H1 (cell line): ENCODE data around the gene MIB2. TPM values are rescaled to one million over a fixed set of nuclear protein-coding genes. Genes with fewer than 3 reads are reported as not detected.

Source experiments
- CTCF ChIA-PET: fragments of 300-600 bp; sonication (Branson Sonifier 250); formaldehyde crosslinking; loops from one replicate; lab custom pipeline; 2021; ENCODE audit not compliant: partially characterized antibody; lab: Charles Lee
- POLR2A ChIA-PET: fragments of 300-600 bp; sonication (Branson Sonifier 250); formaldehyde crosslinking; loops from one replicate; lab custom pipeline; 2021; ENCODE audit warnings: inconsistent platforms; ENCODE audit not compliant: partially characterized antibody; lab: Charles Lee
- DNase-seq, 2 experiments: peaks; one replicate each; pipeline versions ENCODE4 v3.0.0 to v3.0.0-alpha.2; 2010 to 2022; ENCODE audit warnings: low spot score in 2 of 2, low read depth in 1 of 2, mixed read lengths in 1 of 2
- FAIRE-seq: peaks from 2 replicates; lab custom pipeline; 2011; peaks lifted over from hg19 to GRCh38; lab: Jason Lieb, UNC
- H2AFZ ChIP-seq: 2 replicates; pipeline ENCODE4 v1.8.1; 2012; ENCODE audit warnings: low read length, inconsistent platforms
- H2AK5ac ChIP-seq: 2 replicates; pipeline ENCODE4 v1.6.1; 2013; ENCODE audit warnings: low read depth, low read length
- H2BK120ac ChIP-seq: replicated peaks from 2 replicates; pipeline ENCODE3; 2013; ENCODE audit warnings: low read depth, low read length, inconsistent platforms
- H2BK12ac ChIP-seq: 2 replicates; pipeline ENCODE4 v1.6.1; 2013; ENCODE audit warnings: low read depth, low read length
- H2BK15ac ChIP-seq: 2 replicates; pipeline ENCODE4 v1.6.1; 2013; ENCODE audit warnings: low read length
- H2BK20ac ChIP-seq: 2 replicates; pipeline ENCODE4 v1.6.1; 2013; ENCODE audit warnings: low read length
- H2BK5ac ChIP-seq: 2 replicates; pipeline ENCODE4 v1.6.1; 2013; ENCODE audit warnings: low read depth, low read length
- H3K14ac ChIP-seq: 2 replicates; pipeline ENCODE4 v1.6.1; 2013; ENCODE audit warnings: inconsistent platforms; ENCODE audit not compliant: insufficient read length
- H3K18ac ChIP-seq: 2 replicates; pipeline ENCODE4 v1.6.1; 2013; ENCODE audit warnings: low read length; ENCODE audit errors: extremely low read depth
- H3K23ac ChIP-seq: 2 replicates; pipeline ENCODE4 v1.6.1; 2013; ENCODE audit warnings: inconsistent platforms; ENCODE audit not compliant: insufficient read length
- H3K23me2 ChIP-seq: 2 replicates; pipeline ENCODE4 v1.6.1; 2013; ENCODE audit warnings: low read depth, low read length
- H3K27ac ChIP-seq: 2 replicates; pipeline ENCODE4 v1.6.1; 2011; ENCODE audit warnings: low read depth, low read length, inconsistent platforms
- H3K27me3 ChIP-seq, 4 experiments: replicated peaks in 1 of 4; 1 replicate in 1 of 4; 2 replicates in 3 of 4; pipeline versions ENCODE4 v1.6.1 to v1.8.1; 2011 to 2013; ENCODE audit warnings: low read length in 3 of 4, mild to moderate bottlenecking in 3 of 4, inconsistent platforms in 2 of 4, mixed read lengths in 2 of 4, moderate library complexity in 1 of 4; ENCODE audit not compliant: control insufficient read depth in 3 of 4, insufficient read depth in 3 of 4; ENCODE audit errors: extremely low read depth in 1 of 4
- H3K36me3 ChIP-seq, 4 experiments: 2 replicates each; pipeline versions ENCODE4 v1.6.1 to v1.8.1; 2011 to 2013; ENCODE audit warnings: mild to moderate bottlenecking in 4 of 4, low read length in 3 of 4, moderate library complexity in 2 of 4, control low read depth in 1 of 4, inconsistent platforms in 1 of 4; ENCODE audit not compliant: insufficient read depth in 4 of 4, control insufficient read depth in 2 of 4
- H3K4ac ChIP-seq: replicated peaks from 2 replicates; pipeline ENCODE3; 2013; ENCODE audit warnings: low read length, low read depth, mixed read lengths, inconsistent platforms; ENCODE audit not compliant: insufficient read length
- H3K4me1 ChIP-seq, 4 experiments: replicated peaks in 1 of 4; 1 replicate in 1 of 4; 2 replicates in 3 of 4; pipeline versions ENCODE4 v1.6.1 to v1.8.1; 2011 to 2013; ENCODE audit warnings: low read length in 3 of 4, inconsistent platforms in 2 of 4, mixed read lengths in 1 of 4; ENCODE audit not compliant: insufficient read depth in 4 of 4, control insufficient read depth in 3 of 4
- H3K4me2 ChIP-seq, 2 experiments: 2 replicates each; pipeline versions ENCODE4 v1.6.1 to v1.8.1; 2011 to 2013; ENCODE audit warnings: low read depth in 2 of 2, low read length in 2 of 2, control low read depth in 1 of 2, inconsistent platforms in 1 of 2, mild to moderate bottlenecking in 1 of 2; ENCODE audit not compliant: insufficient read depth in 1 of 2
- H3K4me3 ChIP-seq, 4 experiments: fragments of 200-600, 300-600 bp in 1 of 4; sonication (generic), shearing (Covaris generic), sonication (Bioruptor Twin) in 1 of 4; 2 replicates each; pipeline versions ENCODE4 v1.5.1 to v1.8.1; 2011 to 2016; ENCODE audit warnings: low read length in 4 of 4, low read depth in 3 of 4, control low read depth in 2 of 4, inconsistent platforms in 2 of 4, mild to moderate bottlenecking in 2 of 4, mixed read lengths in 1 of 4, moderate library complexity in 1 of 4; ENCODE audit not compliant: insufficient read depth in 2 of 4; ENCODE audit errors: extremely low read depth in 1 of 4
- H3K56ac ChIP-seq: replicated peaks from 2 replicates; pipeline ENCODE3; 2013; ENCODE audit warnings: low read depth, mild to moderate bottlenecking, mixed read lengths, low read length, inconsistent platforms; ENCODE audit not compliant: insufficient read length
- H3K79me1 ChIP-seq: 2 replicates; pipeline ENCODE4 v1.6.1; 2013; ENCODE audit warnings: low read depth, low read length, control low read depth
- H3K79me2 ChIP-seq, 2 experiments: 2 replicates each; pipeline versions ENCODE4 v1.6.1 to v1.8.1; 2012 to 2013; ENCODE audit warnings: low read length in 2 of 2, mild to moderate bottlenecking in 2 of 2, inconsistent platforms in 1 of 2; ENCODE audit not compliant: insufficient read depth in 2 of 2, control insufficient read depth in 1 of 2
- H3K9ac ChIP-seq, 4 experiments: replicated peaks in 1 of 4; 1 replicate in 1 of 4; 2 replicates in 3 of 4; pipeline versions ENCODE4 v1.6.1 to v1.8.1; 2011 to 2013; ENCODE audit warnings: low read depth in 3 of 4, low read length in 3 of 4, control low read depth in 2 of 4, mild to moderate bottlenecking in 2 of 4, moderate library complexity in 2 of 4, inconsistent platforms in 1 of 4; ENCODE audit errors: extremely low read depth in 1 of 4
- H3K9me3 ChIP-seq, 2 experiments: 2 replicates each; pipeline versions ENCODE4 v1.6.1 to v1.8.1; 2012 to 2013; ENCODE audit warnings: mild to moderate bottlenecking in 2 of 2, moderate library complexity in 2 of 2, control low read depth in 1 of 2, inconsistent platforms in 1 of 2, low read depth in 1 of 2, low read length in 1 of 2, mixed read lengths in 1 of 2; ENCODE audit not compliant: insufficient read depth in 2 of 2
- H4K20me1 ChIP-seq, 2 experiments: replicated peaks in 1 of 2; 2 replicates each; pipeline versions ENCODE3 to v1.8.1; 2011 to 2013; ENCODE audit warnings: inconsistent platforms in 2 of 2, low read length in 2 of 2, mild to moderate bottlenecking in 1 of 2; ENCODE audit not compliant: insufficient read depth in 2 of 2, control insufficient read depth in 1 of 2
- H4K5ac ChIP-seq: 2 replicates; pipeline ENCODE4 v1.6.1; 2013; ENCODE audit warnings: low read length, low read depth, mixed read lengths, inconsistent platforms; ENCODE audit not compliant: insufficient read length
- H4K8ac ChIP-seq: 2 replicates; pipeline ENCODE4 v1.8.0; 2013; ENCODE audit warnings: mild to moderate bottlenecking, moderate library complexity, low read length, inconsistent platforms; ENCODE audit not compliant: insufficient read depth; ENCODE audit errors: extremely low read depth
- H4K91ac ChIP-seq: replicated peaks from 2 replicates; pipeline ENCODE3; 2013; ENCODE audit warnings: low read length, mixed read lengths, inconsistent platforms; ENCODE audit not compliant: insufficient read length
- BCL11A ChIP-seq, 2 experiments: IDR thresholded peaks; one replicate each; pipeline ENCODE4 v1.6.1; 2011; ENCODE audit warnings: low read depth in 2 of 2, low read length in 2 of 2, mild to moderate bottlenecking in 2 of 2
- CEBPB ChIP-seq: IDR thresholded peaks from 2 replicates; pipeline ENCODE4 v1.6.1; 2012; ENCODE audit warnings: low read depth, low read length
- CHD1 ChIP-seq: IDR thresholded peaks from 2 replicates; pipeline ENCODE4 v1.6.1; 2012; ENCODE audit warnings: low read depth, low read length, improper control_type of control experiment
- CREB1 ChIP-seq: IDR thresholded peaks from 2 replicates; pipeline ENCODE4 v1.6.1; 2012; ENCODE audit warnings: inconsistent platforms
- KDM5A ChIP-seq: fragments of 200-600 bp; IDR thresholded peaks from 2 replicates; pipeline ENCODE4 v1.7.1; 2012; ENCODE audit warnings: mild to moderate bottlenecking, low read length, inconsistent platforms, mixed read lengths
- NRF1 ChIP-seq: IDR thresholded peaks from 2 replicates; pipeline ENCODE4 v1.6.1; 2011; ENCODE audit warnings: mild to moderate bottlenecking, low read depth, low read length, improper control_type of control experiment
- POU5F1 ChIP-seq: IDR thresholded peaks from 2 replicates; pipeline ENCODE4 v1.6.1; 2011; ENCODE audit warnings: low read depth, mild to moderate bottlenecking, low read length, moderate library complexity
- SAP30 ChIP-seq: fragments of 300-600 bp; sonication (generic); IDR thresholded peaks from 2 replicates; pipeline ENCODE4 v1.7.1; 2012; ENCODE audit warnings: low read length, moderate library complexity, mild to moderate bottlenecking, inconsistent platforms; ENCODE audit not compliant: insufficient read depth, insufficient replicate concordance
- SP1 ChIP-seq: IDR thresholded peaks from 2 replicates; pipeline ENCODE4 v1.6.1; 2011; ENCODE audit warnings: low read depth, low read length
- SUZ12 ChIP-seq: fragments of 200-600 bp; sonication (generic); IDR thresholded peaks from 2 replicates; pipeline ENCODE4 v1.6.1; 2012; ENCODE audit warnings: mild to moderate bottlenecking, inconsistent platforms, low read length, moderate library complexity, mixed read lengths
- TAF1 ChIP-seq: IDR thresholded peaks from 2 replicates; pipeline ENCODE4 v1.6.1; 2011; ENCODE audit warnings: mild to moderate bottlenecking, low read depth, low read length
- TBP ChIP-seq: IDR thresholded peaks from 2 replicates; pipeline ENCODE4 v1.6.1; 2011; ENCODE audit warnings: low read depth, low read length, improper control_type of control experiment
- WGBS, 2 experiments: shearing (Covaris generic) in 1 of 2; methylation state at CpG; one replicate each; pipeline versions ENCODE4 v1.1.6 to v1.1.7; 2013 to 2015; ENCODE audit warnings: low lambda C conversion rate in 2 of 2, mixed read lengths in 2 of 2, inconsistent platforms in 1 of 2, low coverage in 1 of 2, missing lambda C conversion rate in 1 of 2; ENCODE audit not compliant: insufficient replicate concordance in 2 of 2, insufficient coverage in 1 of 2, insufficient read length in 1 of 2; ENCODE audit errors: extremely low coverage in 1 of 2, missing lambda C conversion rate in 1 of 2; 5-methylcytosine and 5-hydroxymethylcytosine counted together
- polyA plus RNA-seq, 7 experiments: library from polyadenylated mRNA; depleted of rRNA in 3 of 7; stranded (reverse) in 5 of 7; unstranded in 2 of 7; fragments of >200 nt in 5 of 7; fragments of 200-250 nt in 2 of 7; gene quantifications; 1 replicate in 5 of 7; 2 replicates in 1 of 7; 4 replicates in 1 of 7; pipeline versions ENCODE4 v1.2.1 to v1.2.3, GENCODE V29; 2011 to 2013; ENCODE audit warnings: missing spikeins in 2 of 7, mixed read lengths in 2 of 7
- total RNA-seq: library from RNA; stranded (reverse); fragmentation: NEBNext Ultra II Directional; extraction: Animal tissue kit (Norgen Biotek cat#: 25700); gene quantifications from 2 replicates; pipeline ENCODE4 v1.2.1, GENCODE V29; 2021

Gene MIB2
- total and polyA plus RNA-seq, 2 of the 8 experiments (the other 6 are each of a cell fraction or from before 2014, with no cell fraction given) = 32.5 to 60.0 TPM

DNA sequence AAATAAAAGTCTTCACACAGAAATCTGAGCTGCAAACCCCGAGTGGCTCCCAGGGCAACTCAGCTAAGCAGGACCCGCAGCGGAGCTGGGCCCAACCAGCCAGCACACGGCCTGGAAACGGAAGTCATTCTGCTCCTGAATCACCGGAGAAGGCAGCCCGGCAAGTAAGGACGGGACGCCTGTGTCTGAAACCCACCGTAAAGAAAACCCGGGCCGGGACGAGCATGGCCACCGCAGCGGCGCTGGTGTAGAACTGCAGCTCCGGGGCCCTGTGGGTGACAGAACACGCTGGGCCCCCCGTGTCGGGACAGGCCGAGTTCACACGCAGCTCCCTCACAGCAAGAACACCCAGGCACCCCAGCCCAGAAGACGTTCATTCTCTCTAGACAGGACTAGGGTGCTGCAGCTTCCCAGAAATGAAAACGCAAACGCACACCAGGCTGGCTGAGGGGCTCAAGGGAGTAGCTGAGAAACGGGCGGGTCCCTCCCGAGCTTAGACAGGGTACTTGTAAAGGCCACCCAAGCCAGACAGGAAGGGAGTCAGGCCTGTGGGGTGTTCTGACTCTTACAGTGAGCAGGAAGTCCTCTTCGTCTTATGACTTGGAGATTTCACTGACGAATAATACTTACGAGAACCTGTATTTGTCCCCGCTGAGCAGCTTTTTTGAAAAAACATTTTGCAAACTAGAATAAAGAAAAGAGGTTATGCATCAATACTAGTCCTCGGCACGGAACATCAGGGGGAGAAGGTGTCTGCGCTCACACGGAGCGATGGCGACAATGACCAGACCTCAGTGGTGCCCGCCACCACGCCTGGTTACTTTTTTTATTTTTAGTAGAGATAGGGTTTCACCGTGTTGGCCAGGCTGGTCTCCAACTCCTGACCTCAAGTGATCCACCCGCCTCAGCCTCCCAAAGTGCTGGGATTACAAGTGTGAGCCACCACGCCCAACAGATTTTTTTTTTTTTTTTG lies 54.5 kb downstream of the MIB2 start:
- Histone ChIP-seq H3K4me3 (no peak overlapping the region), H4K91ac (no peak overlapping the region), H2BK12ac (no peak overlapping the region), H2BK15ac (no peak overlapping the region), H3K79me1 (no peaks in the 10 kb centered on the region), H3K18ac (no peak overlapping the region), H3K79me2 (no peaks in the 10 kb centered on the region), H3K27me3 (no peaks in the 10 kb centered on the region), H3K9me3 (no peaks in the 10 kb centered on the region), H2BK5ac (no peak overlapping the region), H3K4me1 (no peaks in the 10 kb centered on the region), H2AK5ac (no peak overlapping the region), H3K9ac (no peak overlapping the region), H3K23ac (no peak overlapping the region), H3K56ac (no peak overlapping the region), H4K20me1 (peaks cover 0 to 11% of the 10 kb centered on the region in 2 experiments), H3K23me2 (no peaks in the 10 kb centered on the region), H3K27ac (no peak overlapping the region), H2BK120ac (no peak overlapping the region), H3K14ac (no peak overlapping the region), H2BK20ac (no peak overlapping the region), H2AFZ (no peak overlapping the region), H3K36me3 (peaks cover 0 to 37% (median 19%) of the 10 kb centered on the region in 4 experiments; a peak in 5 of 8 replicates), H3K4ac (no peak overlapping the region), H4K8ac (no peak overlapping the region; the same call in 1 of the 2 replicates), H3K4me2 (no peak overlapping the region), H4K5ac (no peak overlapping the region)
- WGBS, 2 experiments = 96% methylated on average over 43 of the region's 43 CpGs; no CpG with 5 or more reads in 1 of the 2 experiments
- POLR2A ChIA-PET = interaction anchor here (1.2 to 1.3 kb wide), 2 partner anchors 9 to 55 kb away, joined by 3 to 5 read pairs; partner anchors contain the start of gene CDK11A
- FAIRE-seq = no peak
- CTCF ChIA-PET = interaction anchor here (0.6 to 4.4 kb wide), 8 partner anchors 9 to 285 kb away, joined by 3 to 24 read pairs (median 3); no protein-coding TSS in a partner anchor
- no peak for DNase-seq
- TF ChIP-seq BCL11A (IDR thresholded peaks at IDR 0.05; ENCODE audit: low read depth in 2 of 2, low read length in 2 of 2) = no peak
- no peak for TF ChIP-seq POU5F1
- TF ChIP-seq CHD1 = no peak
- TF ChIP-seq TAF1 = no peak
- TF ChIP-seq KDM5A = no peak
- no peak for TF ChIP-seq SUZ12
- TF ChIP-seq CREB1 = no peak
- TF ChIP-seq NRF1 = no peak
- no peak for TF ChIP-seq CEBPB
- no peak for TF ChIP-seq TBP
- no peak for TF ChIP-seq SAP30
- TF ChIP-seq SP1 = no peak
